Right atrium auricular region (tissue), 2 donors: ENCODE data around the gene OTOGL. TPM values are rescaled to one million over a fixed set of nuclear protein-coding genes. Genes with fewer than 3 reads are reported as not detected.

ENCODE experiments used
- DNase-seq: peaks from one replicate; pipeline ENCODE4 v3.0.0-alpha.2; 2019; ENCODE audit warnings: low spot score
- H3K27ac ChIP-seq, 2 donors: fragments of 200-600 bp; sonication (generic); 1 replicate in 1 of 2; 2 replicates in 1 of 2; pipeline ENCODE4 v1.5.1; 2016 to 2019
- H3K27me3 ChIP-seq, 2 donors: fragments of 200-600 bp; sonication (generic); one replicate each; pipeline versions ENCODE4 v1.5.1 to v1.6.0; 2017 to 2019
- H3K36me3 ChIP-seq: fragments of 200-600 bp; sonication (generic); one replicate; pipeline ENCODE4 v1.5.1; 2016
- H3K4me1 ChIP-seq, 2 donors: fragments of 200-600 bp; sonication (generic); one replicate each; pipeline versions ENCODE4 v1.5.1 to v1.6.0; 2017 to 2019
- H3K4me3 ChIP-seq, 2 donors: fragments of 200-600 bp; sonication (generic); 1 replicate in 1 of 2; 2 replicates in 1 of 2; pipeline ENCODE4 v1.5.1; 2017 to 2019; ENCODE audit warnings: mild to moderate bottlenecking in 1 of 2, moderate library complexity in 1 of 2
- H3K9me3 ChIP-seq, 2 donors: fragments of 200-600 bp; sonication (generic); one replicate each; pipeline ENCODE4 v1.5.1; 2019
- total RNA-seq, 2 donors: library from RNA; depleted of rRNA; stranded (reverse); fragments of >200 nt; gene quantifications; one replicate each; pipeline ENCODE4 v1.1.0, GENCODE V29; 2016
- TF ChIP-seq, protein P1 (sequence below), 2 donors: fragments of 200-600 bp; sonication (generic); IDR thresholded peaks; one replicate each; pipeline ENCODE4 v1.5.1; 2019; ENCODE audit warnings: antibody characterized with exemption in 2 of 2

OTOGL gene
- total RNA-seq, 2 donors from 2014 or later: 7.6 to 10.9 TPM

DNA sequence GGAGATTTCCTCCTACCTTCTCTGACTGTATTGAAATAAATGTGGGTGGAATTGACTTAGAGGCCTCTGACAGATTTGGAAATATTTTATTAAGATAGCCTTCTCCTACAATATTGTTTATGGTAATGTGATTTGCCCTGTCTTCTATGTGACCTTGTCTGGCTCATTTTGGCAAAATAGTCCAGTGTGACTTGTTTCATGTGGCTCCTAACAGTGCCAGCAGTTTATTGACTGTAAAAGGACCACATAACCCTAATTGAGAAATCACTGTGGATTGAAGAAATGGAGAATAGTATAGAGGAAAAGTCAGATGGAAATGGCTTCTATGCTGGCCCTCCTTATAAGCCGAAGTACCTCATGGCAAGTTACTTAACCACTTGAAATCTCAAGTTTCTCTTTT lies 173.8 kb downstream of the OTOGL start:
- H3K27me3 ChIP-seq: no peaks in the 10 kb centered on the region
- no peak for DNase-seq
- no peak overlapping the region for H3K4me3 ChIP-seq
- TF ChIP-seq, protein P1, sequence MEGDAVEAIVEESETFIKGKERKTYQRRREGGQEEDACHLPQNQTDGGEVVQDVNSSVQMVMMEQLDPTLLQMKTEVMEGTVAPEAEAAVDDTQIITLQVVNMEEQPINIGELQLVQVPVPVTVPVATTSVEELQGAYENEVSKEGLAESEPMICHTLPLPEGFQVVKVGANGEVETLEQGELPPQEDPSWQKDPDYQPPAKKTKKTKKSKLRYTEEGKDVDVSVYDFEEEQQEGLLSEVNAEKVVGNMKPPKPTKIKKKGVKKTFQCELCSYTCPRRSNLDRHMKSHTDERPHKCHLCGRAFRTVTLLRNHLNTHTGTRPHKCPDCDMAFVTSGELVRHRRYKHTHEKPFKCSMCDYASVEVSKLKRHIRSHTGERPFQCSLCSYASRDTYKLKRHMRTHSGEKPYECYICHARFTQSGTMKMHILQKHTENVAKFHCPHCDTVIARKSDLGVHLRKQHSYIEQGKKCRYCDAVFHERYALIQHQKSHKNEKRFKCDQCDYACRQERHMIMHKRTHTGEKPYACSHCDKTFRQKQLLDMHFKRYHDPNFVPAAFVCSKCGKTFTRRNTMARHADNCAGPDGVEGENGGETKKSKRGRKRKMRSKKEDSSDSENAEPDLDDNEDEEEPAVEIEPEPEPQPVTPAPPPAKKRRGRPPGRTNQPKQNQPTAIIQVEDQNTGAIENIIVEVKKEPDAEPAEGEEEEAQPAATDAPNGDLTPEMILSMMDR (IDR thresholded peaks at IDR 0.05): no peak
- H3K27ac ChIP-seq: no peak overlapping the region
- H3K36me3 ChIP-seq: no peaks in the 10 kb centered on the region
- H3K4me1 ChIP-seq: peaks cover 0 to 3% of the 10 kb centered on the region in 2 donors
- H3K9me3 ChIP-seq: no peaks in the 10 kb centered on the region

GRCh38 chr12:80277732-80278131 lies 178.4 kb downstream of the OTOGL start:
- Histone ChIP-seq H3K9me3 (peaks cover 0 to 11% of the 10 kb centered on the region in 2 donors), H3K4me1 (no peaks in the 10 kb centered on the region), H3K27me3 (no peaks in the 10 kb centered on the region), H3K27ac (no peak overlapping the region), H3K4me3 (no peak overlapping the region), H3K36me3 (no peaks in the 10 kb centered on the region)
- DNase-seq: no peak
- TF ChIP-seq, protein P1 (IDR thresholded peaks at IDR 0.05): no peak

DNA sequence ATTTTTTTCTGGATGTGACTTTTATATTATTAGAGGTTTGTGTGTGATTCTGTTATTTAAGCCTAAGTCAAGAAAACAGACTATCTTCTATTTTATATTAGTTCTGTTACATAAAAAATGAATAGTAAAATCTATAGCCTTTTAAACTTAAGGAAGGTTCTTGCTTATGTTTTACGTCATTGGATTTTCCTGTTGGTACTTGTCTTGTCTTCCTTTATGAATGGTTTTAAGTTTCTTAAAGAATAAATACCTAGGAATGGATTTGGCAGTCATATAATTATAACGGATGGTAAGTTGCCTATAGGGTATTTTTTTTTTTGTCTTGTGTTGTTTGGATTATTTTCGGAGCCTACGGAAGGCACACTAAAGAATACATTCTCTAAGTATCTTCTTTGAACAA lies 182.9 kb downstream of the OTOGL start:
- Histone ChIP-seq H3K4me1 (no peaks in the 10 kb centered on the region), H3K27me3 (no peaks in the 10 kb centered on the region), H3K27ac (no peak overlapping the region), H3K4me3 (no peak overlapping the region), H3K9me3 (peaks cover 0 to 11% of the 10 kb centered on the region in 2 donors), H3K36me3 (no peaks in the 10 kb centered on the region)
- no peak for DNase-seq
- TF ChIP-seq, protein P1 (IDR thresholded peaks at IDR 0.05): no peak

- TF ChIP-seq, protein P1 (IDR thresholded peaks at IDR 0.05): no peak
- H3K4me3 ChIP-seq: no peak overlapping the region
- no peaks in the 10 kb centered on the region for H3K36me3 ChIP-seq
- no peaks in the 10 kb centered on the region for H3K27me3 ChIP-seq
- DNase-seq: no peak
- H3K9me3 ChIP-seq: peaks cover 0 to 11% of the 10 kb centered on the region in 2 donors
- H3K27ac ChIP-seq: no peak overlapping the region
- no peaks in the 10 kb centered on the region for H3K4me1 ChIP-seq
Observed at GRCh38 chr12:80282761-80283160, 183.4 kb downstream of the OTOGL start.

DNA sequence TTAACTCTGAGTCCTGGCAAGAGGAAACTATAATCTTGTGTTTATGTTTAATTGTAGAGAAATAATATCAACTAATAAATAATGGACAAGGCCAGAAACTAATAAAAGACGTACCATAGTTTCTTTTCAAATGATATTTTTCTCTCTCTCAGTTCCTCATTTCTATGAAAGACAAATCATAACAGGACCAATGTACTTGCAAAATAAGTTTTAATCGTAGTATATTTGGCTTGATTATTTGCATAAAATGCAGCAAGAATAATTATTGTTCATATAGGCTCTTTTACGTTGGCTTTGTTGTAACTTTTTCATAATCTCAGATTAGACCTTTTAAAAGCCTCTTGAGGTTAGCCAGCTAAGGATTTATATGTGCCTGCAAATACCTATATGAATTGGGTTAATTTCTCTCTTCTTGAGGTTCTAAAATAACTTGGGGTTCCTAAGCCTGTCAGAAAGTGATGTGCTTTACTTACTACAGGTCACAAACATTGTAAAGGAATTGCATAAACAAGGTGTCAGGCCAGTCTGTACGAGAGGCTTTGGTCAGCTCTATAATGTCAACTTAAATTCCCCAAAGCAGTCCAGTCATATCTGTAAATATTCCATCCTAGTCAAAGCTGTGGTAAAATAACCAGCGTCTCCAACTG lies 191.9 kb downstream of the OTOGL start:
- Histone ChIP-seq H3K36me3 (no peaks in the 10 kb centered on the region), H3K9me3 (no peaks in the 10 kb centered on the region), H3K27me3 (no peaks in the 10 kb centered on the region), H3K27ac (no peak overlapping the region), H3K4me1 (no peaks in the 10 kb centered on the region), H3K4me3 (no peak overlapping the region)
- DNase-seq: no peak
- TF ChIP-seq, protein P1 (IDR thresholded peaks at IDR 0.05): no peak

DNA sequence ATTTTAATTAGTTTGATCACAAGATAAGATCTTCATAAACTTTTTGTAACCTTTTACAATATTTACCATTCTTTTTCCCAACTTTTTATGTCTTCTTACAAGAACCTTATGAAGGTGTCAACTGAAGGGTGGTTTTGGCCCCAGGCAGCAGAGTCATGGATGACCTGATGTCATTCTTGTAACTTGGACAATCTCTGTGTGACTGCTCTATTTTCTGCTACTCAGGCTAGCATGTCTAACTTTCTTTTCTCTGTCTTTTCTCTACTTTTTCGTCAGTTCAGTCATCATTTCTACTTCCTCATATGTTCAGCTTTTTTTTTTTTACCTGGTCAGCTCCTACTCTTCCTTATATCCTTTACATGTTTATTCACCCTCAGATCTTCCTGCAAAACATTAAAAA lies 194.0 kb downstream of the OTOGL start:
- no peak for DNase-seq
- Histone ChIP-seq H3K9me3 (no peaks in the 10 kb centered on the region), H3K27ac (no peak overlapping the region), H3K36me3 (no peaks in the 10 kb centered on the region), H3K4me3 (no peak overlapping the region), H3K27me3 (no peaks in the 10 kb centered on the region), H3K4me1 (no peaks in the 10 kb centered on the region)
- TF ChIP-seq, protein P1 (IDR thresholded peaks at IDR 0.05): no peak
